ENCODE measurements around the gene TMEM131.
"Not testable (repeated sequence)": the region's sequence is repeated elsewhere in the genome, so short reads cannot be mapped to it uniquely, and the experiment has no call there.

TMEM131 gene

GRCh38 chr2:97951155-97951680, 44.5 kb downstream of the TMEM131 start:
- no peak for DNase-seq

- DNase-seq = peak; percentile 88
Measured at GRCh38 chr2:97950329-97951154, 45.2 kb downstream of the TMEM131 start.

GRCh38 chr2:97948926-97949325, 46.8 kb downstream of the TMEM131 start:
- no peak for DNase-seq

- DNase-seq = no peak
Measured at GRCh38 chr2:97945791-97946190, 50.0 kb downstream of the TMEM131 start.

- peak; percentile 56 for DNase-seq
Measured at GRCh38 chr2:97936881-97937280, 58.9 kb downstream of the TMEM131 start.

- DNase-seq = no peak
Measured at GRCh38 chr2:97936199-97936598, 59.5 kb downstream of the TMEM131 start.

- DNase-seq = peak; percentile 91
Measured at GRCh38 chr2:97935719-97936161, 60.0 kb downstream of the TMEM131 start.

GRCh38 chr2:97932975-97933662, 62.6 kb downstream of the TMEM131 start:
- no peak for DNase-seq

GRCh38 chr2:97931858-97932225, 63.9 kb downstream of the TMEM131 start:
- no peak for DNase-seq

- no peak for DNase-seq
Measured at GRCh38 chr2:97931118-97931857, 64.5 kb downstream of the TMEM131 start.

- no peak for DNase-seq
Measured at GRCh38 chr2:97928591-97928990, 67.2 kb downstream of the TMEM131 start.

GRCh38 chr2:97926946-97927345, 68.8 kb downstream of the TMEM131 start:
- DNase-seq = no peak

- DNase-seq = no peak
Measured at GRCh38 chr2:97924194-97924593, 71.6 kb downstream of the TMEM131 start.

GRCh38 chr2:97919858-97920257, 75.9 kb downstream of the TMEM131 start:
- no peak for DNase-seq

GRCh38 chr2:97918818-97919217, 76.9 kb downstream of the TMEM131 start:
- DNase-seq = no peak

GRCh38 chr2:97917668-97918067, 78.1 kb downstream of the TMEM131 start:
- not testable (repeated sequence) for DNase-seq

GRCh38 chr2:97914691-97915213, 81.0 kb downstream of the TMEM131 start:
- DNase-seq = no peak

- no peak for DNase-seq
Measured at GRCh38 chr2:97913846-97914245, 81.9 kb downstream of the TMEM131 start.

GRCh38 chr2:97911922-97912575, 83.7 kb downstream of the TMEM131 start:
- no peak for DNase-seq

- peak; percentile 9 for DNase-seq
Measured at GRCh38 chr2:97911206-97911921, 84.4 kb downstream of the TMEM131 start.

GRCh38 chr2:97910403-97911205, 85.1 kb downstream of the TMEM131 start:
- DNase-seq = no peak

All from fibroblast of skin of scalp (primary cell).